Glomerular endothelial cell (primary cell): ENCODE results near the gene KLF16. TPM values are rescaled to one million over a fixed set of nuclear protein-coding genes. Genes with fewer than 3 reads are reported as not detected.

Experiments used
- DNase-seq: peaks from one replicate; pipeline ENCODE4 v3.0.0-alpha.2; 2011; ENCODE audit warnings: low read depth, low spot score; ENCODE audit errors: extremely low read depth
- total RNA-seq: library from RNA; depleted of rRNA; stranded (reverse); fragments of >200 nt; gene quantifications from 2 replicates; pipeline ENCODE4 v1.2.3, GENCODE V29; 2015

KLF16 gene
- total RNA-seq, 1 donor from 2014 or later = 35.6 TPM

- DNase-seq = no peak
Measured at GRCh38 chr19:1826557-1827521, 36.5 kb downstream of the KLF16 start.

- no peak for DNase-seq
Measured at GRCh38 chr19:1825909-1826556, 37.3 kb downstream of the KLF16 start.

GRCh38 chr19:1824252-1824622 is 39.1 kb downstream of the KLF16 start:
- no peak for DNase-seq

GRCh38 chr19:1823539-1824251 is 39.7 kb downstream of the KLF16 start:
- no peak for DNase-seq

- DNase-seq = no peak
Measured at GRCh38 chr19:1823020-1823419, 40.4 kb downstream of the KLF16 start.

GRCh38 chr19:1822210-1822609 is 41.2 kb downstream of the KLF16 start:
- no peak for DNase-seq

- no peak for DNase-seq
Measured at GRCh38 chr19:1819341-1820255, 43.8 kb downstream of the KLF16 start.

GRCh38 chr19:1818549-1819195 is 44.7 kb downstream of the KLF16 start:
- DNase-seq = no peak

- no peak for DNase-seq
Measured at GRCh38 chr19:1817553-1818179, 45.7 kb downstream of the KLF16 start.

GRCh38 chr19:1816530-1817298 is 46.7 kb downstream of the KLF16 start:
- DNase-seq = no peak

GRCh38 chr19:1815605-1816529 is 47.5 kb downstream of the KLF16 start:
- no peak for DNase-seq

GRCh38 chr19:1814833-1815604 is 48.4 kb downstream of the KLF16 start:
- no peak for DNase-seq

GRCh38 chr19:1814391-1814790 is 49.0 kb downstream of the KLF16 start:
- no peak for DNase-seq

GRCh38 chr19:1813192-1814182 is 49.9 kb downstream of the KLF16 start:
- no peak for DNase-seq

- peak; percentile 41 for DNase-seq
Measured at GRCh38 chr19:1812426-1813191, 50.8 kb downstream of the KLF16 start.
